ENCODE data around the gene TLX2. TPM values are rescaled to one million over a fixed set of nuclear protein-coding genes. Genes with fewer than 3 reads are reported as not detected.

The TLX2 gene
- total RNA-seq, 6 donors from 2014 or later: 0.26 to 2.6 TPM; not detected in 4

- Histone ChIP-seq H3K27ac (peak overlapping the region; percentile 86 to 93 (median 90)), H3K27me3 (no peaks in the 10 kb centered on the region), H3K4me1 (peaks cover 22 to 34% (median 29%) of the 10 kb centered on the region in 4 donors), H3K36me3 (peaks cover 0 to 25% (median 12%) of the 10 kb centered on the region in 4 donors), H3K4me3 (peak overlapping the region; percentile 62 to 80 (median 74)), H3K9me3 (no peaks in the 10 kb centered on the region)
- DNase-seq: no peak
- 10 to 17% methylated on average over 7 of the region's 7 CpGs for WGBS, 2 donors
- no peak for TF ChIP-seq CTCF (IDR thresholded peaks at IDR 0.05)
- TF ChIP-seq POLR2AphosphoS5 (IDR thresholded peaks at IDR 0.05): no peak
- no peak for ATAC-seq (ENCODE audit: low FRiP score in 2 of 2)
Measured at GRCh38 chr2:74472945-74473258, 41.3 kb upstream of the TLX2 start.

- no peak for DNase-seq
- H3K27me3 ChIP-seq: no peaks in the 10 kb centered on the region
- 88 to 95% methylated on average over 5 to 6 of the region's 6 CpGs for WGBS, 2 donors
Measured at GRCh38 chr2:74474481-74474880, 39.8 kb upstream of the TLX2 start.

GRCh38 chr2:74474899-74475298 lies 39.4 kb upstream of the TLX2 start:
- Histone ChIP-seq H3K27me3 (no peaks in the 10 kb centered on the region), H3K4me3 (no peak overlapping the region), H3K27ac (no peak overlapping the region), H3K4me1 (peaks cover 22 to 34% (median 29%) of the 10 kb centered on the region in 4 donors), H3K36me3 (peaks cover 0 to 38% (median 18%) of the 10 kb centered on the region in 4 donors), H3K9me3 (no peaks in the 10 kb centered on the region)
- WGBS, 2 donors: 96 to 97% methylated on average over 5 of the region's 5 CpGs
- ATAC-seq (ENCODE audit: low FRiP score in 2 of 2) (no peak), DNase-seq (no peak)
- TF ChIP-seq EP300 (IDR thresholded peaks at IDR 0.05) (no peak), CTCF (IDR thresholded peaks at IDR 0.05) (peak in 2 of 6 experiments; percentile 11 to 19), POLR2AphosphoS5 (IDR thresholded peaks at IDR 0.05) (no peak), POLR2A (IDR thresholded peaks at IDR 0.05) (no peak)

More at GRCh38 chr2:74474481-74474880, 39.8 kb upstream of the TLX2 start:
- TF ChIP-seq EP300 (IDR thresholded peaks at IDR 0.05) (no peak), CTCF (IDR thresholded peaks at IDR 0.05) (no peak), POLR2AphosphoS5 (IDR thresholded peaks at IDR 0.05) (no peak), POLR2A (IDR thresholded peaks at IDR 0.05) (no peak)
- Histone ChIP-seq H3K9me3 (no peaks in the 10 kb centered on the region), H3K4me1 (peaks cover 22 to 34% (median 29%) of the 10 kb centered on the region in 4 donors), H3K27ac (no peak overlapping the region), H3K36me3 (peaks cover 0 to 33% (median 16%) of the 10 kb centered on the region in 4 donors), H3K4me3 (no peak overlapping the region)
- ATAC-seq (ENCODE audit: low FRiP score in 2 of 2): no peak

- no peak for ATAC-seq (ENCODE audit: low FRiP score in 2 of 2)
- H3K9me3 ChIP-seq: no peaks in the 10 kb centered on the region
- WGBS, 2 donors: 51 to 60% methylated on average over 2 to 3 of the region's 3 CpGs
- peaks cover 32 to 48% (median 35%) of the 10 kb centered on the region in 4 donors for H3K4me1 ChIP-seq
- no peak for DNase-seq
- H3K27me3 ChIP-seq: no peaks in the 10 kb centered on the region
- peak overlapping the region; percentile 82 to 93 (median 90) for H3K27ac ChIP-seq
- TF ChIP-seq EP300 (IDR thresholded peaks at IDR 0.05): no peak
- peak overlapping the region; percentile 50 to 84 (median 72) for H3K4me3 ChIP-seq
- peaks cover 0 to 43% (median 14%) of the 10 kb centered on the region in 4 donors for H3K36me3 ChIP-seq
Measured at GRCh38 chr2:74481431-74481830, 32.8 kb upstream of the TLX2 start.

- DNase-seq (peak; percentile 53 to 93), ATAC-seq (ENCODE audit: low FRiP score in 2 of 2) (peak; percentile 82 to 83)
- peaks cover 24 to 40% (median 27%) of the 10 kb centered on the region in 4 donors for H3K4me1 ChIP-seq
- H3K36me3 ChIP-seq: peaks cover 0 to 48% (median 18%) of the 10 kb centered on the region in 4 donors
- TF ChIP-seq POLR2AphosphoS5 (IDR thresholded peaks at IDR 0.05): no peak
- no peak for TF ChIP-seq POLR2A (IDR thresholded peaks at IDR 0.05)
- no peak for TF ChIP-seq CTCF (IDR thresholded peaks at IDR 0.05)
- no peak for TF ChIP-seq EP300 (IDR thresholded peaks at IDR 0.05)
- no peaks in the 10 kb centered on the region for H3K9me3 ChIP-seq
- H3K4me3 ChIP-seq: peak overlapping the region; percentile 50 to 84 (median 72)
- H3K27me3 ChIP-seq: no peaks in the 10 kb centered on the region
- H3K27ac ChIP-seq: peak overlapping the region; percentile 82 to 93 (median 90)
- 0 to 1% methylated on average over 2 to 55 of the region's 80 CpGs for WGBS, 2 donors
Measured at GRCh38 chr2:74481961-74482800, 32.1 kb upstream of the TLX2 start.
